Activated T-cell treated with anti-CD3 and anti-CD28 coated beads, Interleukin-2, amount 50 U/mL, for 48 hours (primary cell): Measurements from ENCODE around the gene ITPRIPL2.

Source experiments
- DNase-seq, 2 experiments: peaks; one replicate each; pipeline ENCODE4 v3.0.0-alpha.2; 2020

The ITPRIPL2 gene

GRCh38 chr16:19093631-19094541 lies 19.9 kb upstream of the ITPRIPL2 start:
- DNase-seq = no peak

- no peak for DNase-seq
Observed at GRCh38 chr16:19094542-19095365, 19.0 kb upstream of the ITPRIPL2 start.

GRCh38 chr16:19095654-19096053 lies 18.1 kb upstream of the ITPRIPL2 start:
- DNase-seq = no peak

GRCh38 chr16:19098173-19098572 lies 15.6 kb upstream of the ITPRIPL2 start:
- DNase-seq = no peak

GRCh38 chr16:19102187-19102872 lies 11.4 kb upstream of the ITPRIPL2 start:
- no peak for DNase-seq

- DNase-seq = no peak
Observed at GRCh38 chr16:19104607-19105006, 9.2 kb upstream of the ITPRIPL2 start.

- no peak for DNase-seq
Observed at GRCh38 chr16:19105131-19105530, 8.6 kb upstream of the ITPRIPL2 start.

GRCh38 chr16:19105891-19106624 lies 7.7 kb upstream of the ITPRIPL2 start:
- DNase-seq = no peak

GRCh38 chr16:19106625-19107020 lies 7.1 kb upstream of the ITPRIPL2 start:
- no peak for DNase-seq

- no peak for DNase-seq
Observed at GRCh38 chr16:19108409-19109287, 5.1 kb upstream of the ITPRIPL2 start.

- DNase-seq = no peak
Observed at GRCh38 chr16:19109288-19109664, 4.5 kb upstream of the ITPRIPL2 start.

GRCh38 chr16:19110537-19111360 lies 3.0 kb upstream of the ITPRIPL2 start:
- DNase-seq = no peak

- no peak for DNase-seq
Observed at GRCh38 chr16:19112099-19112407, 1.7 kb upstream of the ITPRIPL2 start.

GRCh38 chr16:19114359-19115147 lies 789 bp downstream of the ITPRIPL2 start:
- DNase-seq = peak; percentile 39 to 48

GRCh38 chr16:19115148-19116021 lies 1.6 kb downstream of the ITPRIPL2 start:
- DNase-seq = no peak

- DNase-seq = no peak
Observed at GRCh38 chr16:19116711-19117449, 3.1 kb downstream of the ITPRIPL2 start.

- peak; percentile 55 to 64 for DNase-seq
Observed at GRCh38 chr16:19118938-19119431, 5.2 kb downstream of the ITPRIPL2 start.

- no peak for DNase-seq
Observed at GRCh38 chr16:19119564-19119963, 5.8 kb downstream of the ITPRIPL2 start.
